NCI-H2196 (cell line): Measurements from ENCODE around the gene ZNF366.

Experiments used
- DNase-seq: peaks from one replicate; lab custom pipeline; 2025; ENCODE audit not compliant: unreplicated experiment; lab: John Stamatoyannopoulos, UW

ZNF366 gene

DNA sequence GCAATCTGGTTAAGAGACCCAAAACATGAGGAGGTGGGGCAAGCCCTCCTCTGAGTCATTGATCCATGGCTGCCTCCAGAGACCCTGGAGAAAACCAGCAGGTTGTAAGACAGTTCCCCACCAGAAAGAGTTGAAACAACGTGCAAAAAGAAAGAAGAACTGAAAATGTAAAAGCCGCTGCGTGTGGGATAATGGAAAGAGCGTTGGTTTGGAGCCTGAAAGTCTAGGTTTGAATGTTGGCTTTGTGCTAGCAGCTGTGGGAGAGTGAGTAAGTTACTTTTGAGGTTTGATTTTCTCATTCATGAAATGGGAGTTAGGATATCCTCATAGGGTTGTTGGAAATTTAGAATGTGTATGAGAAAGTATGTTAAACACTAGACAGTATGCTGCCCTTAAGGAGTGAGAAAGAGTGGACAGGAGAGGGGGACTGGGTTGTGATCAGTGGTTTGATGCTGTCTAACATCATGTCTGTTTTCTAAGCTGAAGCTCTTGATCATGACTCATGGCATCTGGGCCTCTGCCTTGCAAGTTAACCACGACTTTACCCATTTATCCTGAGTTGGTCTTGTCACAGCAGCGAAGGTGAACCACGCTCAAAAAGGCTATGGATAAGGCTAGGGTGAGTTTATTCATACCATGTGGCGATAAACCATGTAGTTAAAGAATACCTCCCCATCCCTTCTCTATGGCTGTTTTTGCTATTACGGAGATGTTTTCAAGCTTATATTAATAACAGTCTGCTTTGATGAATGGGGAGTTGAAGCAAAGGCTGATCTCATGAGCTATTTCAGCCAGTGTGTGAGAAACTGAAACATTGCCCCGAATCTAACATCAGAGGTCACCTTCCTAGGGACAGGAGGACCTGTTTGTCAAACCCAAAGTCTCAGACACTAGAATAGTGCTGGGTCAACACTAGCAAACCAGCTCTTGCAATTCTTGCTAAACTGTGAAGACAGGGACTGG lies 41.3 kb downstream of the ZNF366 start:
- DNase-seq = no peak

DNA sequence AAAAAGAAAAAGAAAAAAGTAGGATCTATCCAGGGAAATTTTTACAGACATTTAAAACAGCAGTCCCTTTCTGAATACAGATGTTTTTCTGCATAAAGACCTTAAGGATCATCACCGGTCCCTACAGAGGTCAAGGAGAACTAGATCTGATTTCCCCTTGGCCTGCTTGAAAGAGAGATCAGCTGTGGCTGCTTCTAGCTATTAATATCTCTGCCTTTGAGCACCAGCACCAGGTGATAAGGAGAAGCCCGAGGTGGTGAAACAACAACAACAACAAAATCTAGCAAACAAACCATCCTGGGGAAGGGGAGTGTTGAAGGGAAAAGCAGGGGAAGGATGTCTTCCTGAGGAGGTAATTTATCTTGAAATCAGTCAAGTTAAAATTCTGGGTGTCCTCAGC lies 42.1 kb downstream of the ZNF366 start:
- DNase-seq = no peak

DNA sequence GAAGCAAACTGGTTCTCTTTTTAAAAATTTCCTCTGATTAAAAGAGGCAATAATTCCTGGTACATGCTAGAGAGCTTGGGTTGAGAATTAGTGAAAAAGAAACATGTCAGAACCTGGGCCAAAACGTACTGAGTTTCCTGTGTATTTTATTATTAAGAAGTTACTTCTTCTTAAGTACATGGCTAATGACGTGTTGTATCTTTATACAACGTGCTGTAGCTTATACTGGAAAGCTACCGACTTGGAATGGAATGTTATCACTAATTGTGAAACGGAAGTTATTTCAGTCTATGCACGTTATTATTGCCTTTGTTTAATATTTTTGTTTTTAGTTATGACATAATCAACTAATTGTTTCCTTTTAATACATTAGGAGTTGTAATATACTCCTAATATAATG lies 43.1 kb downstream of the ZNF366 start:
- DNase-seq = no peak

DNA sequence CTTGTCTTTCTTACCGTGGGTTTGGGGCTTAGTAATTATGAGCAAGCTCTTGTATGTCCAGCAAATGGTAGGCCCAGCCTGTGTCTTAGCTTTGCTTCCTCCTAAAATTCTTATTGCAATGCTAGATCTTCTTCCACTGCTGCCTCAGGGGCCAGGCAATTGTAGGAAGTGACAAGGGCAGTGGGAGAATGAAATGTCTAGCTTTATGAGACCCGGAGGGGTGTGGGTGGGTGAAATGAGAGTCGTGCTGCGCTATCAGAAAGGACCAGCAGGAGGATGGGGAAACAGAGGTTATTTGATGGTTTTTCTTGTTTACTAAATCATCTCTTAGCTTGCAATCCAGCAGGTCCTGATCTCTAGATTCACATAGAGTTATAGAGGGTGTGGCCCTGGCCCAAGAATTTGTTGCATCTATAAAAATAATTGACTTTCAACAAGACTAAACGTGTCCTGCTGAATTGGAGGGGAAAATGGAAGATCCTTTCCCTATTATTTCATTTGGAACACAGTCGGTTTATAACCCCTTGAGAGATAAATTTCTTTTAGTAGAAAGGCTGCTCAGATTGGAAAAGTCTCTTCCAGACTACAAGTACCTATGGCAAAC lies 43.7 kb downstream of the ZNF366 start:
- no peak for DNase-seq

DNA sequence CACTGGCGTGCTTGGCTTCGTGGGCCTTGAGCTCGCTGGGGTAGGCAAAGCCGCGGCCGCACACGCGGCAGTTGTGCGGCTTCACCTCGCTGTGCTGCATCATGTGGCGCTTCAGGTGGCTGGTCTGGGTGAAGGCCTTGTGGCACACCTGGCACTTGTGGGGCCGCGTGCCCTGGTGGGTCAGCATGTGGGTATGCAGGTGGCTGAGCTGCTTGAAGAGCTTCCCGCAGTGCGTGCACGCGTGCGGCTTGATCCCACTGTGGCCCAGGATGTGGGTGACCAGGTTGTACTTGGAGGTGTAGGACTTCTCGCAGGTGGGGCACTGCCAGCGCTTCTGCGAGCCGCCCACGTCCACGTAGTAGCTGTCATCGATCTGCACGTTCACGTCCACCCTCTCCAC lies 46.8 kb downstream of the ZNF366 start:
- DNase-seq = no peak

DNA sequence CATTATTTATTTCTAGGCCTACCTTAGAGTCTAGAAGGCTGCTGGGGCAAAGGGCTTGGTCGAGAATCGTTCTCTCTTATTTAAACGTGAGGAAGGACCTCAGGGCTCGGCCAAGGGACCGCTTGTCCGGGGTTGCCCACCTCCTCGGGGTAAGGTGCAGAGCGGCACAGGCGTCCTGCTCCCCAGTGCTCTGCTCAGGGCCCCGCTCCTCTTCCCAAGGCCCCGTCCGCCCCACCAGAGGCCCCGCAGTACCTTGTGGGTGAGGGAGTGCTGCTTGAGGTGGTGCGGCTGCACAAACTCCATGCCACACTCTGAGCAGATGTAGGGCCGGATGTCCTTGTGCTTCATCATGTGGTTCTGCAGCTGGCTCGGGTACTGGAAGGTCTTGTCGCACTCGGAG lies 47.3 kb downstream of the ZNF366 start:
- DNase-seq = no peak

DNA sequence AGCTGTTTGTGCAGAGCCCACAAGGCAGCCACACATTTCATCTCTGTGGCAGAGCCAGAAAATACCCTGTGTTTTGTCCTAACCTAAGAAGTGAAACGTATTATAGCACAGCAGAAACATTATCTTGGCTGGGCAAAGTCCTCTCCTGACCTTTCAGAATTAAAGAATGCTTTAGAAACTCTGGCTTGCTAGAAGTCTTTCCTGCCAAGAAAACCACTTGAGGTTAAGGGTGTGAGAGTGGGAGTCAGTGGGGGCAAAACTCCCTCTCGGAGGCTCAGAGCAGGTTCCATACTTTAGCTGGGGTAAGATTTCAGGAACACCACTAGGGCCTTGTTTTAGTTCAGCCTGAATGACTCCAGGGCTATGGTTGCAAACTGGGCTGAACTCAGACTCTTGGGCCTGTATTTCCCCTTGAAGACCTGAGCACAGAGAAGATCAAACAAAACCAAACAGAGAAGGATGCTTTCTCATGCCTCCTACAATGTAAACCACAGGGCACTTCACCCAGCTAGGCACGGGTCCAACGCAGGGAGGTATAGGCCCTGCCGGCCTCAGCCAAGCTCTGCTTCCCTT lies 48.0 kb downstream of the ZNF366 start:
- peak; percentile 7 for DNase-seq

DNA sequence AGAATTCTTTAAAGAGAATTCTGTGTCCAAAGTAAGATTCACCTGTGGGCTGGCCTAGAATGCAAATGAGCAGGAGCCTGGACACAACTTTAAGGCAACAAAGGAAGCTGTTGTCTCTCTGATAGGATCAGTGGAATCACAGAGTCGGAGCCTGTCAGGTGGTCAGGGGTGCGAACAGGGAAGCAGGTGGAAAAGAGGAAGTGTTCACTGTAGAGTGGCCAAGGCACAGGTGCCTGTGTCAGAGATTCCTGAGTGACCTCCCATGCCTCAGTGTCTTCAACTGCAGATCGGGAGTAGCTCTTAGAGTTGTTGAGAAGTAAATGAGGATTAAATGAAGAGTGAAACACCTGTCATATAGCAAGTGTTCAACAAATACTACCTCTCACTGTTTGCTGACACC lies 48.8 kb downstream of the ZNF366 start:
- DNase-seq = no peak

DNA sequence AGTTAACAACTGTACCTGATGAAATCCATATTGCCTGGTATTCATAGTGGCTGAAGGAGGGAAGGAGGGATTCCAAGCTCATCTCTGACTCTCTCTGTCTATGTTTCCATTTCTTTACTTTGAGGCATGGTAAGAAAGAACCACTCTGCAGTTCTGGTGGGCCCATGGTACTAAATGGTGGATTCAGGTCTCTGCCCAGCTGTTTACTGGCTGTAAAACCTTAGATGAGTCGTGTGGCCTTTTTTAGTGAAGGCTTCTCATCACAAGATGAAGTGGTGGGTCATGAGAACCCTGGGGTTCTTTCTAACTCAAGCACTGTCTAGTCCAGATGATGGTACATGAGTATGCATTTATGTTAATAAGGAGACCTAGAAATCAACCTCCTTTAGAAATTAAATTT lies 49.7 kb downstream of the ZNF366 start:
- no peak for DNase-seq

DNA sequence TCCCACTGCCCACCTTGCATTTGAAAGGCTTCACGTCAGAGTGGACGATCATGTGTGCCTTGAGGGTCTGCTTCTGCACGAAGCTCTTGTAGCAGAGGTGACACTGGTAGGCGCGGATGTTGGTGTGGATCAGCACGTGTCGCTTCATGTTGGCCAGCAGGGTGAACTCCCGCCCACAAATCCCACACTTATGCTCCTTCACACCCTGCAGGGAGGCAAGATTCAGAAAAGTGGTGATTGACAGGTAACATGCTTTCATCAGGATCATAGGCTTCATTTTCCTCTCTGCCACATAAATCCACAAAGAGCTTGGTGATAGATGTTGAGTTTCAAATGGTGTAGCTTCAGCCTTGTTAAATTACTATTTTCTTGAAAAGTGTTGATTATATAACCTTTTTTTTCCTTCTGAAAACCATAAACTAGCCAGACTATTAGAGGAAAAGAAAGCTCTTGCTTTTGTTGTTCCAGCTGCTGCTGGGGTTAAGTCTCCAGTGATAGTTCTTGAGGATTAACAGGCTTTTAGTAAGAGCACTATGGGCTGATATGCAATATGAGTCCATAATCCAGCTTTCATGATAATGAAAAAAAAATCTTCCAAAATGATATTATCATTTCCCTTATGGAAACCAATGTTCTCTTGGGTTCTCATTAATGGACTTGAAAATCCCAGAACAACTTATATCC lies 50.7 kb downstream of the ZNF366 start:
- DNase-seq = no peak

DNA sequence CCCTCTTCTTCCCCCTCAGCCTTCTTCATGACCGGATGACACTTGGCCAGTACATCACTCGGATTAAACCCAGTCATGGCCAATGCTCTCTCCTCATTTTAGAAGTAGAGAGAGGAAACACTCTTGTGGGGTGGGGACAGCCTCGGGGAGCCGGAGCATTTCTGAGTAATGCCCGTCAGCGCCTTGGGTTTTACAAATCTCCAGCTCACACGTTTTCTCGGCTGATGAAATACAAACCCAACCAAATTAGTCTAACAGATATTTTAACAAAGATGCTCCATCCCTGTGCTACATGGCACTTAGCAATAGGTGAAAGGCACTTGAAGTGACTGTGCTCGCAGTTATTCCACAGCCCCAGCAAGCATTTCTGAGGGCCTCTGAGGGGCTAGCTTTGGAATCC lies 51.7 kb downstream of the ZNF366 start:
- no peak for DNase-seq

DNA sequence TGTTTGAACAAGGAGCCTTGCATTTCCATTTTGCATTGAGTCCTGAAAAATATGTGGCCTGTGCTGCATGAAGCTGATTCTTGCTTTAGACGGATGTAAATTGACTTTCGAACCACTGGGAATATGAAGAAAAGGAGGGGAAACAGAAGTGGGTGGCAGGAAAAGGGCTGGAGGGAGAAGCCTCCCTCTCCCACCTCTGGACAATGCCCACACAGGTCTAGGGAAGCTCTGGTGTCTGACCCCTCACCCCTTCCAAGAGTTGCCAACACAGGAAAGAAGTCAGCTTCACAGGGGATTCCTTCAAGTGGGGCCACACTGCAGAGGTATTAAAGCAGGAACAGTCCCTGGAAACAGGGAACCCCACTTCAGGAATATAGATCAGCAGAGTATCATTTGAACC lies 52.2 kb downstream of the ZNF366 start:
- no peak for DNase-seq

DNA sequence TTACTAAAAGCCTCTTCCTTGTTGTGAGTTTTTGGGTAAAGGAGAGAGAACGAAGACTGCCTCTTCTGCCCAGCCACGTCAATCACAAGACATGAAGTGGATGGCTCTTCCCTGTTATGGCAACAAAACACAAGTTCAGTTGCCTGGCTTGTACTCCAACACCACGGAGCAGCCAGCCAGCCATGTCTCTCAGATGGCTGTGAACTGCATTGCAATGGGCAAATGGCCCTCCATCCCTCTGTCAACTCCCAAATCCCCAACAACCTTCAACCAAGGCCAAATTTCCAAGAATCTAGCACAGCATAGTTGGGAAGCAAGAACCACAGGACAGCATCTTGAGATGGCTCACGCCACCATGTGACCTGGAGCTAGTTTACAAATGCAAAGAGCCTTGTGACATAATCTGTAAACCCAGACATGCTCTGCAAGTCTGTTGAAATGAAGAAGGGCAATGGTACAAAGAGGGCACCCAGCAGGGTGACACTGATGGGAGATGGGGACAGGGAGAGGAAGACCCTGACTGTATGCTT lies 53.9 kb downstream of the ZNF366 start:
- no peak for DNase-seq

DNA sequence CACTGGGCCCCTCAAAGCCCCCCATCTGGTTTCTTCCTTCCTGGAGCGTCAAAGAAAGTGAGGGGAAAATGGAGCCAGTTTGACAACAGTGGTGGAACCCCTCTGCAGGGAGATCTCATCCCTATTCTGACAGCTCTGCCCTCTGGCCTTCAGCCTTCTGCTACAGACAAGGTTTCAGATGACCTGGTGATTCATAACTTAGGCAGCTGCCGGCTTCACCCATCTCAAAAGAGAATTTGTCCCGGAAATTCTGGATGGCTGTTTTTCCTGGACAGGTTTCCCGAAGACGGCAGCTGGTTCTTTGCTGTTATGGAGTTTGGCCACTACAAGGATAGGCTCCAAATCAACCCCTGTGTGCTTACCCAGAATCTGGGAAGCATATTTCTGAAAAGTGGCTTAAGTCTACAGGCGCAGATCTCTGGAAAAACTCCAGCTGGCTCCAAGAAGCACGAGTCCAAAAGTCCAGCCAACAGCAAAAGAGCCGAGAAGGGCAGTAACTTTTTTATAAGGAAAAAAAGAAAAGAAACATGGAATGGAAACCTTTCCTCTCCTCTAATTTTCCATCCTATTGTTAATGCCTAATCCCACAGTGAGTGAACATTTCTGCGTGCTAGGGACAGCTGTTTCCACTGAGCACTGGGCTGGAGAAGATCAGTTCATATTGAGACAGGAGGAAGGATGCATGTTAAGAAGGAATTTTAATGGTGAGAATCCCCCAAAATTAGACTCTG lies 54.5 kb downstream of the ZNF366 start:
- no peak for DNase-seq

DNA sequence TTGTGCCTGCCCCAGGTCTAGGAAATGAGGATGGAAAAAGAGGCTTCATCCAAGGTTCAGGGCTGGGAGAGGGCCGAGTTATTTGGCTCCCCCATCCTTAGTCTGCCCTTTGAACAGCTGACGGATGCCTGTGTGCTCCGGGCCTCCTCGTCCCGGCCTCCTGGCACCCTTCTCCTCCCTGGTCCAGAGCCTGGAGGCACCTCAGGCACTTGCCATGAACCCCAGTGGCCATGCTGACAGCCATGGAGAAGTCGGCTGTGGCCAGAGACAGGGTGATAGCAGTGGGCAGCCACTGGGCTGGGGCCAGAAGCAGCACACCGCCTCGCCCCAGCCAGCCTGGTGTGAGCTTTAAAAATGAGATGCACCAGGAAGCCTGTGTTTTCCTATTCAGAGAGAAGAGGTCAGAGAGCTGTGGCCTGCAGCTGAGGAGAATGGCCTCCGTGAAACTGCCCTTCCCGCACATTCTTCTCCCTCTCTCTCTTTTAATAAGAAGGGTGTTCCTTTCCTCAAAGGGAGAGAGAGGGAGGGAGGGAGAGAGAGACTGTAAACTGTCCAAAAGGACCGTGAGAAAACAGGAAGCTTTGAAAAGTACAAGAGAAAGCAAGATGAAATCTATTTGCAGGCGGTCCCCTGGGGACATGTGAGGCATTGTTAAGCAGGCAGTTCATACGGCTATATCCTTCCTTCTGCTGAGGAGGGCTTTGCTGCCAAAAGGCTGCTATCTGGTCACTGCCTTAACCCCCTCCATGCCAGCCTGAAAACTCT lies 55.3 kb downstream of the ZNF366 start:
- no peak for DNase-seq

DNA sequence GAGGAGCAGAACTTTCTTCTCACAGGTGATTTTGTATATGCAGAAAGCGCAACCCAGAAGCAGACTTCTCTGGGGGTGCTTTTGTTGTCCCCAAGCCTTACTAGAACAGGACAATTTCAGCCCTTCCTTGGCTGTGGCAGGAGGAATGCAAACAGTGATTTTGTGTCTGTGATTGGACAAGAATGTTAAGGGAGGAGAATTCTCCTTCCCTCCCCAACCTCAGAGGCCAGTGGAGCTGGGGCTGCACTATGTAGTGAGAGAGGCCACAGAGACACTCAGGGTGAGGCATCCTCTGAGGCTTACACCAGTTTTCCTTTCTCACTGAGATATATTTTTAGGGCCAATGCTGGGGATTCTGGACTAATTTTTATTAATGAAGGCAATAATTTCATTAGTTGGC lies 58.8 kb downstream of the ZNF366 start:
- DNase-seq = no peak

DNA sequence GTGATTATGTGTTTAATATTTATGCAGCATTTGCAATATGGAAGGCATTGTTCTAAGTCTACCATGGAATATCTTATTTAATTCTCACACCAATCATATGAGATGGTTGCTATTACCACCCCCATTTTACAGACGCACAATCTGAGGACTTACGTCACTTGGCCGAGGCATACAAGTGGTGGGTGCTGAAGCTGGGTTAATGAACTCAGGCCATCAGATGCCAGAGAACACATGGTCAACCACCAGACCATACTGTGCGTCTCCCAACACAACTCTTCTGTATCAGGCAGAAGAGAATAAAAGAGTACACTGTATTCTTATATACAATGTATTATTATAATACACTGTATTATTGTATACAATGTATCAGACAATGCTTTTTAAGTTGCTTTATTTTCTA lies 59.5 kb downstream of the ZNF366 start:
- DNase-seq = no peak

DNA sequence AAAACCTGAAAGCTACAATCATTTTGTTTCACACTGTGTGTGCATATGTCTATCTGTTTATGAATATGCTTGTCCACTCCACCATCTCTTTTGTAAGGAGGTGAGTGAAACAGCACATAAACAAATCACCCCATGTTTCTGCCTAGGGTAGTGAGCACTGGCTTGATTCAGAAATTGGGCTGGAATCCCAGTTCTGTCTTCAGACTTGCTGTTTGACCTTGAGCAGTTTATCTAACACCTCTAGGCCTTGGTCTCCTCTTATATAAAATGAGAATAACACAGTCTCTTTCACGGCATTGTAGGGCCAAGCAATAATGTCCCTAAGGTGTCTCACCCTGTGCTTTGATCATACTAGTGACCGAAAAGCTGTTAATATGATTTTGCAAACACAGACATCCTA lies 61.2 kb downstream of the ZNF366 start:
- DNase-seq = no peak

DNA sequence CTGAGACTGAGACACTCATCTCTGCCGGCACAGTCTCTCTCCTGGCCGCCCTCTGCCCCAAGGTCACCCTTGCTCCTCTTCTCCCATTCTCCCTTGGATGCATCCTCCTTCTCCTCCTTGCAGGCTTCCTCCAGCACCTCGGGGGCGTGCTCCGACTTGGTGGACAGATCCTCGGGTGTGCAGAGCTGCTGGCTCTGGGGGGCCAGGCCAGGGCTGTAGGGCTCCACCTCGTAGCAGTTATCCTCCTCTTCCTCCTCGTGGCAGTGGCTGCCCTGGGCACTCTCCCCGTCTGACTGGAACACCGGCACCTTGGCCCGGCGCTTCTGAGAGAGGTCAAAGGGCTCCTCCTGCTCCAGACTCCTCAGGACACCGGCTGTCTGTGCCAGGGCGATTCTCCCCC lies 63.3 kb downstream of the ZNF366 start:
- no peak for DNase-seq
